Hematopoietic multipotent progenitor cell treated with erythropoietin and hydrocortisone succinate and interleukin-3 and kit ligand, for 15 days (in vitro differentiated cells): ENCODE results near the gene AKNA.

Experiments used
- DNase-seq: peaks from one replicate; pipeline ENCODE4 v3.0.0-alpha.2; 2015; ENCODE audit warnings: low spot score

AKNA gene

GRCh38 chr9:114300846-114301797 is 86.7 kb downstream of the AKNA start:
- DNase-seq = no peak

- no peak for DNase-seq
These were observed 87.5 kb downstream of the AKNA start for GRCh38 chr9:114300153-114300845.

- no peak for DNase-seq
These were observed 88.3 kb downstream of the AKNA start for GRCh38 chr9:114299286-114300152.

GRCh38 chr9:114296338-114296737 is 91.4 kb downstream of the AKNA start:
- no peak for DNase-seq

- DNase-seq = no peak
These were observed 93.1 kb downstream of the AKNA start for GRCh38 chr9:114294664-114295063.

- no peak for DNase-seq
These were observed 95.7 kb downstream of the AKNA start for GRCh38 chr9:114291886-114292590.

GRCh38 chr9:114291064-114291474 is 96.7 kb downstream of the AKNA start:
- peak; percentile 64 for DNase-seq

GRCh38 chr9:114290561-114290986 is 97.2 kb downstream of the AKNA start:
- no peak for DNase-seq

- no peak for DNase-seq
These were observed 98.0 kb downstream of the AKNA start for GRCh38 chr9:114289571-114290481.

- DNase-seq = no peak
These were observed 98.7 kb downstream of the AKNA start for GRCh38 chr9:114289106-114289505.

- DNase-seq = no peak
These were observed 99.3 kb downstream of the AKNA start for GRCh38 chr9:114288193-114289091.

- DNase-seq = no peak
These were observed 100.0 kb downstream of the AKNA start for GRCh38 chr9:114287763-114288192.

- no peak for DNase-seq
These were observed 100.6 kb downstream of the AKNA start for GRCh38 chr9:114287001-114287762.

GRCh38 chr9:114286146-114286679 is 101.6 kb downstream of the AKNA start:
- DNase-seq = no peak

- no peak for DNase-seq
These were observed 102.5 kb downstream of the AKNA start for GRCh38 chr9:114285166-114285867.

GRCh38 chr9:114284316-114285060 is 103.3 kb downstream of the AKNA start:
- no peak for DNase-seq
